GM12892 (cell line): ENCODE results near the gene LEPR.

Experiments used
- POLR2A ChIP-seq: IDR thresholded peaks from 2 replicates; pipeline ENCODE4 v1.6.1; 2011; ENCODE audit warnings: low read depth, low read length, control low read depth
- POLR2AphosphoS5 ChIP-seq: IDR thresholded peaks from 2 replicates; pipeline ENCODE4 v1.6.1; 2011; ENCODE audit warnings: low read depth, low read length, control low read depth

GRCh38 chr1:65387821-65388220 lies 32.6 kb upstream of the LEPR start:
- TF ChIP-seq POLR2A (no peak), POLR2AphosphoS5 (no peak)
